Fibroblast of lung (primary cell): ENCODE measurements around the gene ELL3. TPM values are rescaled to one million over a fixed set of nuclear protein-coding genes. Genes with fewer than 3 reads are reported as not detected.
"Not testable (repeated sequence)": the region's sequence is repeated elsewhere in the genome, so short reads cannot be mapped to it uniquely, and the experiment has no call there.

ENCODE experiments used
- DNase-seq, 2 donors: peaks; one replicate each; pipeline versions ENCODE4 v3.0.0 to v3.0.0-alpha.2; 2010; ENCODE audit warnings: low read depth in 2 of 2
- H2AFZ ChIP-seq: 2 replicates; pipeline ENCODE4 v1.5.1; 2012; ENCODE audit warnings: low read length, control low read depth, inconsistent platforms
- H3K27ac ChIP-seq: 2 replicates; pipeline ENCODE4 v1.5.1; 2011; ENCODE audit warnings: low read length, control low read depth; ENCODE audit not compliant: insufficient read depth
- H3K27me3 ChIP-seq: 2 replicates; pipeline ENCODE4 v1.5.1; 2011; ENCODE audit warnings: mild to moderate bottlenecking, low read length; ENCODE audit not compliant: control insufficient read depth, insufficient read depth
- H3K36me3 ChIP-seq: 2 replicates; pipeline ENCODE4 v1.5.1; 2011; ENCODE audit warnings: low read length; ENCODE audit not compliant: control insufficient read depth, insufficient read depth
- H3K4me1 ChIP-seq: 2 replicates; pipeline ENCODE4 v1.5.1; 2011; ENCODE audit warnings: low read length; ENCODE audit not compliant: control insufficient read depth, insufficient read depth; ENCODE audit errors: extremely low read depth
- H3K4me2 ChIP-seq: 2 replicates; pipeline ENCODE4 v1.5.1; 2011; ENCODE audit warnings: low read length, control low read depth; ENCODE audit not compliant: insufficient read depth; ENCODE audit errors: extremely low read depth
- H3K4me3 ChIP-seq, 4 experiments: fragments of 200-600 bp in 1 of 4; sonication (generic) in 1 of 4; replicated peaks in 1 of 4; 2 replicates each; pipeline ENCODE4 v1.5.1; 2011 to 2016; ENCODE audit warnings: low read length in 4 of 4, low read depth in 3 of 4, mild to moderate bottlenecking in 3 of 4, control low read depth in 2 of 4, inconsistent platforms in 1 of 4, mixed read lengths in 1 of 4; ENCODE audit not compliant: insufficient read depth in 1 of 4; ENCODE audit errors: control extremely low read depth in 1 of 4
- H3K79me2 ChIP-seq: 2 replicates; pipeline ENCODE4 v1.5.1; 2012; ENCODE audit warnings: mild to moderate bottlenecking, low read length, inconsistent platforms; ENCODE audit not compliant: control insufficient read depth, insufficient read depth
- H3K9ac ChIP-seq: 2 replicates; pipeline ENCODE4 v1.5.1; 2011; ENCODE audit warnings: mild to moderate bottlenecking, low read length, control low read depth; ENCODE audit not compliant: insufficient read depth
- H3K9me3 ChIP-seq: 2 replicates; pipeline ENCODE4 v1.5.1; 2012; ENCODE audit warnings: low read depth, low read length; ENCODE audit not compliant: control insufficient read depth, insufficient read depth
- H4K20me1 ChIP-seq: 2 replicates; pipeline ENCODE4 v1.5.1; 2011; ENCODE audit warnings: low read length; ENCODE audit not compliant: control insufficient read depth, insufficient read depth; ENCODE audit errors: extremely low read depth
- EZH2 ChIP-seq: IDR thresholded peaks from 2 replicates; pipeline ENCODE4 v1.5.1; 2012; ENCODE audit warnings: low read length, control low read depth, mild to moderate bottlenecking; ENCODE audit errors: missing control alignments
- polyA plus RNA-seq, 2 donors: library from polyadenylated mRNA; depleted of rRNA in 1 of 2; stranded (reverse) in 1 of 2; unstranded in 1 of 2; fragments of >200 nt; gene quantifications; 2 replicates each; pipeline ENCODE4 v1.2.1, GENCODE V29; 2011 to 2012; ENCODE audit warnings: missing spikeins in 1 of 2
- total RNA-seq: library from RNA; depleted of rRNA; stranded (reverse); fragments of >200 nt; gene quantifications from 2 replicates; pipeline ENCODE4 v1.2.1, GENCODE V29; 2014
- TF ChIP-seq, protein P1 (sequence below), 2 donors: IDR thresholded peaks in 1 of 2; conservative IDR thresholded peaks in 1 of 2; 1 replicate in 1 of 2; 2 replicates in 1 of 2; pipeline ENCODE4 v1.5.1; 2011 to 2012; ENCODE audit warnings: low read length in 2 of 2, control low read depth in 1 of 2, inconsistent platforms in 1 of 2, low read depth in 1 of 2, mild to moderate bottlenecking in 1 of 2

The ELL3 gene
- total and polyA plus RNA-seq, 2 donors (not counting 1 experiment from before 2014, with no cell fraction given) = 1.5 to 10.1 TPM

DNA sequence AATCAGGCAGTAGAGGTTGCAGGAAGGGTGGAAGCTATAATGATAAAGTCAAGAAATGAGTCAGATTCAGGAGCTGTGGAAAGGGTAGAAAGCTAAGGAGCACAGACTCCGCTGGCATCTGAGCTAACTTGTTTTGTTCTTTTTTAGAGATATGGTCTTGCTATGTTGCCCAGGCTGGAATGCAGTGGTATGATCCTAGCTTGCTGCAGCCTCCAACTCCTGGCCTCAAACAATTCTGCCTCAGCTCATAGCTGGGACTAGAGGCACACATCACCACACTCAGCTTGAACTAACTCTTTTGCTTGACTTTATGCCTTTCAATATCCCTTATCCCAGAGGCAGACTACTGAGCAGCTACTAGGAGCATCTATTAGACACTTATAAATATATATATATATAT, 50.5 kb downstream of the ELL3 start:
- H3K36me3 ChIP-seq = not testable (repeated sequence)

DNA sequence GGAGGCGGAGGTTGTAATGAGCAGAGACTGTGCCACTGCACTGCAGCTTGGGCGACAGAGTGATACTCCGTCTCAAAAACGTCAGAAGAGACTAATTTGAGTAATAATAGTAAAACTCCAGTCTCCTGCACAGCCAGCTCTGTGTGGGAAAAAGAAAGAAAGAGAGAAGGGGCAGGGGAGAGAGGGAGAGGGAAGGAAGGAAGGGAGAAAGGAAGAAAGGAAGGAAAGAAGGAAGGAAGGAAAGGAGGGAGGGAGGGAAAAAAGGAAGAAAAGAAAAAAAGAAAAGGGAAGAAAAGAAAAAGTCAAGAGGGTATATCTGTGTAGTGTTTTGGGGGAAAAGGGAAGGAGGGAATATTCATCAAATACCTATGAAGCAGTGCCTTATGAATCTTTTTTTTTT, 53.6 kb downstream of the ELL3 start:
- no peak overlapping the region for H3K4me2 ChIP-seq
- no peaks in the 10 kb centered on the region for H3K4me1 ChIP-seq
- H3K79me2 ChIP-seq = no peaks in the 10 kb centered on the region
- H3K27ac ChIP-seq = no peak overlapping the region
- no peaks in the 10 kb centered on the region for H3K36me3 ChIP-seq
- no peak for DNase-seq
- no peaks in the 10 kb centered on the region for H4K20me1 ChIP-seq
- TF ChIP-seq EZH2 = no peak
- TF ChIP-seq, protein P1, sequence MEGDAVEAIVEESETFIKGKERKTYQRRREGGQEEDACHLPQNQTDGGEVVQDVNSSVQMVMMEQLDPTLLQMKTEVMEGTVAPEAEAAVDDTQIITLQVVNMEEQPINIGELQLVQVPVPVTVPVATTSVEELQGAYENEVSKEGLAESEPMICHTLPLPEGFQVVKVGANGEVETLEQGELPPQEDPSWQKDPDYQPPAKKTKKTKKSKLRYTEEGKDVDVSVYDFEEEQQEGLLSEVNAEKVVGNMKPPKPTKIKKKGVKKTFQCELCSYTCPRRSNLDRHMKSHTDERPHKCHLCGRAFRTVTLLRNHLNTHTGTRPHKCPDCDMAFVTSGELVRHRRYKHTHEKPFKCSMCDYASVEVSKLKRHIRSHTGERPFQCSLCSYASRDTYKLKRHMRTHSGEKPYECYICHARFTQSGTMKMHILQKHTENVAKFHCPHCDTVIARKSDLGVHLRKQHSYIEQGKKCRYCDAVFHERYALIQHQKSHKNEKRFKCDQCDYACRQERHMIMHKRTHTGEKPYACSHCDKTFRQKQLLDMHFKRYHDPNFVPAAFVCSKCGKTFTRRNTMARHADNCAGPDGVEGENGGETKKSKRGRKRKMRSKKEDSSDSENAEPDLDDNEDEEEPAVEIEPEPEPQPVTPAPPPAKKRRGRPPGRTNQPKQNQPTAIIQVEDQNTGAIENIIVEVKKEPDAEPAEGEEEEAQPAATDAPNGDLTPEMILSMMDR (conservative IDR thresholded peaks at IDR 0.05 in 1 of 2, IDR thresholded peaks at IDR 0.05 in 1 of 2; ENCODE audit: low read depth in 1 of 2, low read length in 2 of 2) = no peak
- H3K9me3 ChIP-seq = no peaks in the 10 kb centered on the region
- no peak overlapping the region for H2AFZ ChIP-seq
- no peak overlapping the region for H3K4me3 ChIP-seq
- H3K27me3 ChIP-seq = no peaks in the 10 kb centered on the region
- no peak overlapping the region for H3K9ac ChIP-seq

More for the DNA sequence above, 50.5 kb downstream of the ELL3 start:
- H2AFZ ChIP-seq, H4K20me1 ChIP-seq, H3K4me1 ChIP-seq, H3K9ac ChIP-seq, H3K4me3 ChIP-seq, H3K27me3 ChIP-seq, H3K4me2 ChIP-seq, DNase-seq, H3K9me3 ChIP-seq, H3K27ac ChIP-seq, H3K79me2 ChIP-seq: not testable (repeated sequence)

Other genes with a start within 250 kb of the ELL3 start
- gene PPIP5K1, start 186.8 kb downstream of the ELL3 start, total RNA-seq = 27.0 and 40.8 TPM in 2 replicates
- gene PPIP5K1, start 186.8 kb downstream of the ELL3 start, polyA plus RNA-seq = 19.6 and 21.2 TPM in 2 replicates
- not detected in 2 replicates for gene CKMT1B, start 182.9 kb downstream of the ELL3 start, total RNA-seq
- 0.03 TPM in 1 of 2 replicates, not detected in the other for gene CKMT1B, start 182.9 kb downstream of the ELL3 start, polyA plus RNA-seq
- under 0.01 and 0.17 TPM in 2 replicates for gene STRC, start 158.2 kb downstream of the ELL3 start, total RNA-seq
- gene STRC, start 158.2 kb downstream of the ELL3 start, polyA plus RNA-seq = not detected in 2 replicates
- 1.0 and 2.3 TPM in 2 replicates for gene CATSPER2, start 128.1 kb downstream of the ELL3 start, total RNA-seq
- 0.84 and 0.85 TPM in 2 replicates for gene CATSPER2, start 128.1 kb downstream of the ELL3 start, polyA plus RNA-seq
- not detected in 2 replicates for gene CKMT1A, start 83.1 kb downstream of the ELL3 start, total RNA-seq
- 0.03 TPM in 1 of 2 replicates, not detected in the other for gene CKMT1A, start 83.1 kb downstream of the ELL3 start, polyA plus RNA-seq
- 89.1 and 120 TPM in 2 replicates for gene PDIA3, start 30.5 kb downstream of the ELL3 start, total RNA-seq
- 359 and 528 TPM in 2 replicates for gene PDIA3, start 30.5 kb downstream of the ELL3 start, polyA plus RNA-seq
- gene SERF2, start 15.4 kb upstream of the ELL3 start, total RNA-seq = 371 and 422 TPM in 2 replicates
- gene SERF2, start 15.4 kb upstream of the ELL3 start, polyA plus RNA-seq = 1,159 and 1,227 TPM in 2 replicates
- under 0.01 and 0.17 TPM in 2 replicates for gene SERINC4, start 23.3 kb upstream of the ELL3 start, total RNA-seq
- 0.06 and 0.08 TPM in 2 replicates for gene SERINC4, start 23.3 kb upstream of the ELL3 start, polyA plus RNA-seq
- gene HYPK, start 23.6 kb upstream of the ELL3 start, total RNA-seq = 8.6 and 9.2 TPM in 2 replicates
- 8.7 and 12.8 TPM in 2 replicates for gene HYPK, start 23.6 kb upstream of the ELL3 start, polyA plus RNA-seq
- gene MFAP1, start 47.7 kb upstream of the ELL3 start, total RNA-seq = 28.4 and 31.1 TPM in 2 replicates
- 41.4 and 45.0 TPM in 2 replicates for gene MFAP1, start 47.7 kb upstream of the ELL3 start, polyA plus RNA-seq
- gene WDR76, start 50.0 kb upstream of the ELL3 start, total RNA-seq = 4.6 and 5.8 TPM in 2 replicates
- gene WDR76, start 50.0 kb upstream of the ELL3 start, polyA plus RNA-seq = 11.6 and 22.4 TPM in 2 replicates